ENCODE measurements around the gene HLCS.

Gene HLCS

GRCh38 chr21:36717976-36718375, 248.5 kb downstream of the HLCS start:
- Histone ChIP-seq H3F3A (ENCODE audit: insufficient read depth, low read length) (no peaks in the 10 kb centered on the region), H3K4me3 (ENCODE audit: low read length) (no peak overlapping the region), H3K4me1 (ENCODE audit: low read length) (no peaks in the 10 kb centered on the region), H4K20me1 (ENCODE audit: insufficient read depth, low read length) (no peaks in the 10 kb centered on the region), H3K79me2 (ENCODE audit: low read length) (no peaks in the 10 kb centered on the region), H3K9me3 (replicated peaks; ENCODE audit: insufficient read depth, low read length) (no peaks in the 10 kb centered on the region), H3K4me2 (ENCODE audit: low read depth, low read length) (no peak overlapping the region), H3K36me3 (replicated peaks; ENCODE audit: insufficient read depth, low read length) (no peaks in the 10 kb centered on the region), H3K27me3 (replicated peaks; ENCODE audit: insufficient read depth, low read length) (no peaks in the 10 kb centered on the region), H3K27ac (ENCODE audit: low read length) (no peak overlapping the region), H3K9me2 (replicated peaks; ENCODE audit: insufficient read depth, low read length) (no peaks in the 10 kb centered on the region), H2AFZ (ENCODE audit: low read length) (no peak overlapping the region), H3K9ac (ENCODE audit: low read length) (no peak overlapping the region)
- no peak for TF ChIP-seq EZH2phosphoT487 (IDR thresholded peaks at IDR 0.05; ENCODE audit: low read length)
- no peak for TF ChIP-seq EZH2 (optimal IDR thresholded peaks at IDR 0.05; ENCODE audit: low read depth, low read length)
- TF ChIP-seq CTCF (IDR thresholded peaks at IDR 0.05; ENCODE audit: low read length): no peak
- DNase-seq: no peak

DNA sequence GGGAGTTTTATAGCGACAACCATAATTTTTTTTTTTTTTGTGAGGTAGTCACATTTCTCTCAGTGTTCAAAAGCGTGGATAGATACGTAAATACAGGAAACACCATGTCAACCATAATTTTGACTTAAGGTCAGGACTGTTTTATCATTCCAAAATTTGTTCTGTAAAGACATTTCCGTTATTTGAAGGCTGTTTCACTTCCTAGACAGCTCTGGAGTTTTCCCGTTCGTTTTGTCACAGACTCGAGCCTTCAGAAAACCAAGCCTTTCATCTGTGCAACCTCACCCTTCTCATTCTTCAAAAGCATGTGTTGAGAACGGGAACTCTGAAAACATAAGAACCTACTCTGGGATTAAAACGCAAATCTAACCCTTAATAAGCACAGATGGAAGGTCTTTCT, 249.6 kb downstream of the HLCS start:
- H3F3A ChIP-seq (ENCODE audit: insufficient read depth, low read length): no peaks in the 10 kb centered on the region
- H3K36me3 ChIP-seq (replicated peaks; ENCODE audit: insufficient read depth, low read length): no peaks in the 10 kb centered on the region
- DNase-seq: no peak
- H3K27ac ChIP-seq (ENCODE audit: low read length): no peak overlapping the region
- no peaks in the 10 kb centered on the region for H3K79me2 ChIP-seq (ENCODE audit: low read length)
- no peaks in the 10 kb centered on the region for H3K9me3 ChIP-seq (replicated peaks; ENCODE audit: insufficient read depth, low read length)
- no peaks in the 10 kb centered on the region for H3K9me2 ChIP-seq (replicated peaks; ENCODE audit: insufficient read depth, low read length)
- no peak overlapping the region for H2AFZ ChIP-seq (ENCODE audit: low read length)
- H3K4me1 ChIP-seq (ENCODE audit: low read length): no peaks in the 10 kb centered on the region
- H4K20me1 ChIP-seq (ENCODE audit: insufficient read depth, low read length): no peaks in the 10 kb centered on the region
- TF ChIP-seq CTCF (IDR thresholded peaks at IDR 0.05; ENCODE audit: low read length) (no peak), EZH2phosphoT487 (IDR thresholded peaks at IDR 0.05; ENCODE audit: low read length) (no peak), EZH2 (optimal IDR thresholded peaks at IDR 0.05; ENCODE audit: low read depth, low read length) (no peak)
- no peaks in the 10 kb centered on the region for H3K27me3 ChIP-seq (replicated peaks; ENCODE audit: insufficient read depth, low read length)
- H3K4me3 ChIP-seq (ENCODE audit: low read length): no peak overlapping the region
- H3K9ac ChIP-seq (ENCODE audit: low read length): no peak overlapping the region
- no peak overlapping the region for H3K4me2 ChIP-seq (ENCODE audit: low read depth, low read length)

DNA sequence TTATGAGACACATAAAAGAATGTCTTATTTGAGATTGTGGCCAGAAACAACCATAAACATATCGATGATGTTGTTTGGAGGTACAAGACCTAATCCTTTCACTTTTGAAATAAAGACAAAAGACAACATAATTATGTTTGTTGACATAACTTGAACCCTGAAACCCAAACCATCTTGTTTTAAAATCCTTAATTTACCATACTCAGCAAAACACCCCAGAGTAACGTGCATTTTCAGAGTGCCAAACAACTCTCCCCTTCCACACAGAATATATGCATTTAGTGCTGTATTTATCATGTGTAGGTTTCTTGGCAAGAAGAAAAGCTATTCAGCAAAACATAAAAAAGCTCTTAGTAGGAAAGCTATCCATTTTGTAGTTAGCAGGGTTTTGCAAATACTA, 250.1 kb downstream of the HLCS start:
- Histone ChIP-seq H3K9ac (ENCODE audit: low read length) (no peak overlapping the region), H3K27ac (ENCODE audit: low read length) (no peak overlapping the region), H3K79me2 (ENCODE audit: low read length) (no peaks in the 10 kb centered on the region), H3K36me3 (replicated peaks; ENCODE audit: insufficient read depth, low read length) (no peaks in the 10 kb centered on the region), H3K4me1 (ENCODE audit: low read length) (no peaks in the 10 kb centered on the region), H4K20me1 (ENCODE audit: insufficient read depth, low read length) (no peaks in the 10 kb centered on the region), H3K9me3 (replicated peaks; ENCODE audit: insufficient read depth, low read length) (no peaks in the 10 kb centered on the region), H3K4me3 (ENCODE audit: low read length) (no peak overlapping the region), H3K27me3 (replicated peaks; ENCODE audit: insufficient read depth, low read length) (no peaks in the 10 kb centered on the region), H3K9me2 (replicated peaks; ENCODE audit: insufficient read depth, low read length) (no peaks in the 10 kb centered on the region), H3F3A (ENCODE audit: insufficient read depth, low read length) (no peaks in the 10 kb centered on the region), H2AFZ (ENCODE audit: low read length) (no peak overlapping the region), H3K4me2 (ENCODE audit: low read depth, low read length) (no peak overlapping the region)
- TF ChIP-seq CTCF (IDR thresholded peaks at IDR 0.05; ENCODE audit: low read length): no peak
- no peak for TF ChIP-seq EZH2 (optimal IDR thresholded peaks at IDR 0.05; ENCODE audit: low read depth, low read length)
- no peak for TF ChIP-seq EZH2phosphoT487 (IDR thresholded peaks at IDR 0.05; ENCODE audit: low read length)
- DNase-seq: no peak
